GM12878 (cell line): Measurements from ENCODE around the gene MAP3K4. TPM values are rescaled to one million over a fixed set of nuclear protein-coding genes. Genes with fewer than 3 reads are reported as not detected.
A peak's percentile ranks its signal among the peaks of the same experiment; 100 is the strongest.

Experiments
- ATAC-seq: fragments of 200-7000 bp; cut with Tn5 transposase; 3 replicates; pipeline ENCODE4 v1.9.1; 2020; ENCODE audit warnings: mild to moderate bottlenecking, moderate library complexity
- BruUV-seq: library from RNA; stranded (reverse); fragments of 400-500 nt; replicated peaks from 2 replicates; lab custom pipeline; 2021; lab: Mats Ljungman, UMichigan
- CTCF ChIA-PET: fragments of 300-600 bp; sonication (Branson Sonifier 250); formaldehyde crosslinking; extraction: SDS; loops from one replicate; lab custom pipeline; 2021; ENCODE audit warnings: inconsistent platforms; lab: Yijun Ruan, JAX
- POLR2A ChIA-PET: fragments of 350-600 bp; formaldehyde crosslinking; extraction: SDS; loops from one replicate; lab custom pipeline; 2021; ENCODE audit warnings: inconsistent platforms; lab: Charles Lee
- RAD21 ChIA-PET: fragments of 300-600 bp; sonication (Branson Sonifier 250); formaldehyde crosslinking; loops from one replicate; lab custom pipeline; 2023; ENCODE audit warnings: antibody characterized with exemption; ENCODE audit not compliant: unreplicated experiment; lab: Charles Lee
- SMC1A ChIA-PET: fragments of 300-600 bp; sonication (Branson Sonifier 250); formaldehyde crosslinking; loops from one replicate; lab custom pipeline; 2023; ENCODE audit not compliant: unreplicated experiment, uncharacterized antibody; lab: Charles Lee
- DNase-seq: peaks from one replicate; pipeline ENCODE4 v3.0.0-alpha.2; 2011; ENCODE audit warnings: low read depth, low spot score
- FAIRE-seq: peaks from 3 replicates; lab custom pipeline; 2011; peaks lifted over from hg19 to GRCh38; lab: Jason Lieb, UNC
- H2AFZ ChIP-seq: 2 replicates; pipeline ENCODE4 v1.6.0; 2011; ENCODE audit warnings: low read depth, low read length, control low read depth; ENCODE audit not compliant: control insufficient read depth
- H3K27ac ChIP-seq: 2 replicates; pipeline ENCODE4 v1.5.1; 2011; ENCODE audit warnings: control low read depth; ENCODE audit not compliant: control insufficient read depth, insufficient read depth
- H3K27me3 ChIP-seq, 2 experiments: replicated peaks in 1 of 2; 2 replicates each; pipeline versions ENCODE4 v1.6.0 to v1.6.1; 2011; ENCODE audit warnings: low read length in 1 of 2; ENCODE audit not compliant: control insufficient read depth in 2 of 2, insufficient read depth in 2 of 2
- H3K36me3 ChIP-seq, 2 experiments: 2 replicates each; pipeline ENCODE4 v1.5.1; 2011; ENCODE audit warnings: low read length in 1 of 2; ENCODE audit not compliant: control insufficient read depth in 2 of 2, insufficient read depth in 2 of 2
- H3K4me1 ChIP-seq: 2 replicates; pipeline ENCODE4 v1.6.1; 2011; ENCODE audit warnings: mild to moderate bottlenecking, low read length, moderate library complexity, mixed read lengths; ENCODE audit not compliant: control insufficient read depth, insufficient read depth
- H3K4me2 ChIP-seq: 2 replicates; pipeline ENCODE4 v1.6.0; 2011; ENCODE audit warnings: control low read depth; ENCODE audit not compliant: control insufficient read depth, insufficient read depth
- H3K4me3 ChIP-seq: fragments of 200-600 bp; sonication (generic); 2 replicates; pipeline ENCODE4 v1.5.1; 2016
- H3K79me2 ChIP-seq: 2 replicates; pipeline ENCODE4 v1.6.0; 2011; ENCODE audit warnings: low read length; ENCODE audit not compliant: control insufficient read depth, insufficient read depth
- H3K9ac ChIP-seq: 2 replicates; pipeline ENCODE4 v1.8.0; 2011; ENCODE audit warnings: low read length, control low read depth, mixed read lengths; ENCODE audit not compliant: control insufficient read depth, insufficient read depth
- H3K9me3 ChIP-seq: replicated peaks from 3 replicates; pipeline ENCODE4 v1.5.1; 2011; ENCODE audit warnings: mild to moderate bottlenecking, low read length; ENCODE audit not compliant: control insufficient read depth, insufficient read depth
- H4K20me1 ChIP-seq: 2 replicates; pipeline ENCODE4 v1.6.0; 2011; ENCODE audit not compliant: control insufficient read depth, insufficient read depth
- HDGF ChIP-seq: fragments of 450-650 bp; IDR thresholded peaks from 2 replicates; pipeline ENCODE4 v1.6.1; 2016; ENCODE audit warnings: antibody characterized with exemption
- MEF2B ChIP-seq: fragments of 450-650 bp; IDR thresholded peaks from 2 replicates; pipeline ENCODE4 v1.6.1; 2018; ENCODE audit warnings: mild to moderate bottlenecking, moderate library complexity; ENCODE audit not compliant: partially characterized antibody, poor library complexity, severe bottlenecking
- NFXL1 ChIP-seq: fragments of 450-650 bp; IDR thresholded peaks from 2 replicates; pipeline ENCODE4 v1.6.1; 2017; ENCODE audit warnings: antibody characterized with exemption, mild to moderate bottlenecking, borderline replicate concordance
- POLR2AphosphoS5 ChIP-seq: IDR thresholded peaks from 2 replicates; pipeline ENCODE4 v1.6.1; 2011; ENCODE audit warnings: mild to moderate bottlenecking, low read length, inconsistent platforms
- PRDM15 ChIP-seq: fragments of 450-650 bp; formaldehyde crosslinking; IDR thresholded peaks from 2 replicates; pipeline ENCODE4 v1.4.0; 2020; ENCODE audit warnings: mild to moderate bottlenecking, moderate library complexity
- RAD21 ChIP-seq: IDR thresholded peaks from 2 replicates; pipeline ENCODE4 v1.6.1; 2011; ENCODE audit warnings: mild to moderate bottlenecking, low read depth, low read length, moderate library complexity; ENCODE audit not compliant: insufficient read depth
- WGBS: methylation state at CpG from one replicate; pipeline ENCODE4 v1.1.6; 2016; ENCODE audit warnings: low lambda C conversion rate; ENCODE audit not compliant: insufficient replicate concordance, insufficient coverage; ENCODE audit errors: missing lambda C conversion rate; 5-methylcytosine and 5-hydroxymethylcytosine counted together
- in situ Hi-C: fragments of 300-500 bp; cut with MboI; formaldehyde crosslinking; loops from 9 replicates; pipeline ENCODE4 v1.14.3; 2018; ENCODE audit warnings: mixed read lengths
- intact Hi-C: fragments of 100-400 bp; cut with micrococcal nuclease; formaldehyde crosslinking; loops from one replicate; pipeline ENCODE4 v1.14.2; 2022; ENCODE audit not compliant: unreplicated experiment
- polyA plus RNA-seq, 11 experiments: library from polyadenylated mRNA; depleted of rRNA in 4 of 11; unstranded in 6 of 11; stranded (reverse) in 5 of 11; fragments of >200 nt; fragmentation: Nextera tagmentation in 4 of 11; fragmentation: Illumina TruSeq in 1 of 11; extraction: Ambion mirVana in 4 of 11; extraction: Trizol in 1 of 11; gene quantifications; 1 replicate in 1 of 11; 2 replicates in 10 of 11; pipeline versions ENCODE4 v1.2.1 to v1.2.3, GENCODE V29; 2011 to 2016; ENCODE audit warnings: inconsistent platforms in 2 of 11, missing spikeins in 2 of 11, low read depth in 1 of 11
- total RNA-seq, 4 experiments: library from RNA; depleted of rRNA in 3 of 4; stranded (reverse); fragments of >200 nt in 3 of 4; fragmentation: Illumina TruSeq in 1 of 4; extraction: Trizol in 1 of 4; gene quantifications; 2 replicates each; pipeline versions ENCODE4 v1.2.1 to v1.2.3, GENCODE V29; 2013 to 2021

Gene MAP3K4
- total and polyA plus RNA-seq, 10 of the 15 experiments (the other 5 are each of a cell fraction or from before 2014, with no cell fraction given), result 14.0 to 44.5 (median 23.1) TPM

GRCh38 chr6:161011492-161012480 is 20.2 kb downstream of the MAP3K4 start:
- Histone ChIP-seq H3K4me1 (no peaks in the 10 kb centered on the region), H3K9ac (no peak overlapping the region), H3K9me3 (no peaks in the 10 kb centered on the region; the same call in 2 of the 3 replicates), H3K4me3 (no peak overlapping the region), H2AFZ (no peak overlapping the region), H3K27me3 (no peaks in the 10 kb centered on the region), H3K4me2 (no peak overlapping the region), H3K79me2 (peaks cover 27% of the 10 kb centered on the region)
- WGBS, result 88% methylated on average over 8 of the region's 8 CpGs
- RAD21 ChIA-PET, result interaction anchor here (1.6 kb wide), 1 partner anchor 16 kb away, joined by 4 read pairs; no protein-coding TSS in a partner anchor
- no TSS peak for BruUV-seq
- CTCF ChIA-PET, result interaction anchor here (0.7 to 3.1 kb wide), 3 partner anchors 11 to 18 kb away, joined by 3 to 10 read pairs (median 3); no protein-coding TSS in a partner anchor
- ATAC-seq, result peak; percentile 52; the same call in 2 of the 3 replicates
- FAIRE-seq, result no peak
- in situ Hi-C loops, result no loop called here
- no peak for TF ChIP-seq RAD21
- no peak for TF ChIP-seq HDGF
- TF ChIP-seq MEF2B, result no peak
- TF ChIP-seq, all 136 proteins: peak for 0
- POLR2A ChIA-PET, result interaction anchor here (1.5 kb wide), 1 partner anchor 9 kb away, joined by 3 read pairs; no protein-coding TSS in a partner anchor
- Histone ChIP-seq H3K27ac (no peak overlapping the region), H4K20me1 (no peaks in the 10 kb centered on the region), H3K36me3 (peaks cover 0 to 1% of the 10 kb centered on the region in 2 experiments; a peak in 3 of 4 replicates)
- intact Hi-C loops, result no loop called here
- SMC1A ChIA-PET, result interaction anchor here (1.0 to 2.3 kb wide), 8 partner anchors 9 to 103 kb away, joined by 3 to 9 read pairs (median 4); partner anchors contain the start of gene MAP3K4
- DNase-seq, result no peak

GRCh38 chr6:161013695-161014094 is 22.1 kb downstream of the MAP3K4 start:
- Histone ChIP-seq H3K4me3 (no peak overlapping the region), H3K4me1 (no peaks in the 10 kb centered on the region), H3K9ac (no peak overlapping the region), H3K36me3 (peaks cover 0 to 1% of the 10 kb centered on the region in 2 experiments; a peak in 3 of 4 replicates), H3K27me3 (no peaks in the 10 kb centered on the region), H3K9me3 (no peaks in the 10 kb centered on the region; the same call in 2 of the 3 replicates), H3K4me2 (no peak overlapping the region), H4K20me1 (no peaks in the 10 kb centered on the region), H3K79me2 (peaks cover 26% of the 10 kb centered on the region), H2AFZ (no peak overlapping the region), H3K27ac (no peak overlapping the region)
- intact Hi-C loops, result no loop called here
- BruUV-seq, result no TSS peak
- CTCF ChIA-PET, result interaction anchor here (1.2 to 3.1 kb wide), 2 partner anchors 15 to 22 kb away, joined by 4 to 10 read pairs; no protein-coding TSS in a partner anchor
- SMC1A ChIA-PET, result interaction anchor here (1.4 to 1.7 kb wide), 2 partner anchors 13 to 21 kb away, joined by 3 to 5 read pairs; no protein-coding TSS in a partner anchor
- TF ChIP-seq NFXL1 (no peak), PRDM15 (no peak), POLR2AphosphoS5 (no peak)
- DNase-seq (no peak), FAIRE-seq (no peak), ATAC-seq (no peak)
- POLR2A ChIA-PET, result no interaction called here
- in situ Hi-C loops, result no loop called here
- RAD21 ChIA-PET, result no interaction called here
- 93% methylated on average over 4 of the region's 4 CpGs for WGBS
